ENCODE data around the gene CDC42SE2. TPM values are rescaled to one million over a fixed set of nuclear protein-coding genes. Genes with fewer than 3 reads are reported as not detected.
A peak's percentile ranks its signal among the peaks of the same experiment; 100 is the strongest.

Gene CDC42SE2
- total and polyA plus RNA-seq, 5 donors from 2014 or later, result 241 to 429 (median 379) TPM

- Mint-ChIP-seq H3K27me3 (no peaks in the 10 kb centered on the region), H3K4me3 (peak overlapping the region; percentile 7 to 63 (median 36)), H3K4me1 (peaks cover 65 to 95% (median 80%) of the 10 kb centered on the region in 4 donors), H3K9me3 (no peaks in the 10 kb centered on the region), H3K27ac (peak overlapping the region; percentile 27 to 99 (median 76)), H3K36me3 (peaks cover 29% of the 10 kb centered on the region)
- peaks cover 84% of the 10 kb centered on the region for H3K4me1 ChIP-seq (ENCODE audit: control insufficient read depth, insufficient read depth, low read length, poor library complexity, severe bottlenecking)
- H3K36me3 ChIP-seq (ENCODE audit: control insufficient read depth, insufficient read depth, low read length), result peaks cover 8% of the 10 kb centered on the region
- DNase-seq, result no peak
- ATAC-seq (ENCODE audit: low read depth in 2 of 2), result no peak
- no peaks in the 10 kb centered on the region for H3K27me3 ChIP-seq (ENCODE audit: control insufficient read depth, insufficient read depth, low read length)
- peak overlapping the region; percentile 17 for H3K4me3 ChIP-seq (ENCODE audit: low read depth, low read length)
- H3K9me3 ChIP-seq (ENCODE audit: control insufficient read depth in 2 of 2, low read length in 2 of 2), result no peaks in the 10 kb centered on the region
- H3K27ac ChIP-seq (ENCODE audit: insufficient read depth, low read length, poor library complexity, severe bottlenecking), result peak overlapping the region; percentile 39
Measured at GRCh38 chr5:131368866-131369265, 105.0 kb downstream of the CDC42SE2 start.

DNA sequence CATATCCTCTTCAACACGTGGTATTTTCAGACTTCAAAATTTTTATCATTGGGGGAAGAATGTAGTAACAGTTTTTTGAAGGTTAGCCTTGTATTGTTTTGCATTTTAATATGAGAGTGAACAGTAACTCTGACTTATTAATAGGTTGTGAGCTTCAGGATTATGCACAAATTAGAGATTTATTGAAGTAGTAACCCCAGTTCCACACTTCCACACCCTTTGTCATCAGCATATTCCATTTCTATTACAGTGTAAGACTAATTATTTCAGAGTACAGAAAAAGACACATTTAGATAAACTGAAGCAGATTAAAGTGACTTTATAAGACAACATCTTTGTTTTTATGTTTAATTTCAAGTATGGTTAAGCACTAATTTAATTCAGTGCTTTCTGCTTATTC is 105.7 kb downstream of the CDC42SE2 start:
- Histone ChIP-seq H3K4me3 (ENCODE audit: low read depth, low read length) (peak overlapping the region; percentile 39), H3K9me3 (ENCODE audit: control insufficient read depth in 2 of 2, low read length in 2 of 2) (no peaks in the 10 kb centered on the region), H3K36me3 (ENCODE audit: control insufficient read depth, insufficient read depth, low read length) (peaks cover 6% of the 10 kb centered on the region), H3K27me3 (ENCODE audit: control insufficient read depth, insufficient read depth, low read length) (no peaks in the 10 kb centered on the region), H3K4me1 (ENCODE audit: control insufficient read depth, insufficient read depth, low read length, poor library complexity, severe bottlenecking) (peaks cover 84% of the 10 kb centered on the region), H3K27ac (ENCODE audit: insufficient read depth, low read length, poor library complexity, severe bottlenecking) (peak overlapping the region; percentile 26)
- Mint-ChIP-seq H3K4me3 (peak overlapping the region in 3 of 4 donors; percentile 18 to 55 (median 39)), H3K9me3 (no peaks in the 10 kb centered on the region), H3K27me3 (no peaks in the 10 kb centered on the region), H3K27ac (peak overlapping the region; percentile 27 to 99 (median 76)), H3K4me1 (peaks cover 62 to 93% (median 78%) of the 10 kb centered on the region in 4 donors), H3K36me3 (peaks cover 24% of the 10 kb centered on the region)
- DNase-seq (no peak), ATAC-seq (ENCODE audit: low read depth in 2 of 2) (no peak)

GRCh38 chr5:131371835-131372234 is 108.0 kb downstream of the CDC42SE2 start:
- H3K27ac ChIP-seq (ENCODE audit: insufficient read depth, low read length, poor library complexity, severe bottlenecking), result peak overlapping the region; percentile 100

DNA sequence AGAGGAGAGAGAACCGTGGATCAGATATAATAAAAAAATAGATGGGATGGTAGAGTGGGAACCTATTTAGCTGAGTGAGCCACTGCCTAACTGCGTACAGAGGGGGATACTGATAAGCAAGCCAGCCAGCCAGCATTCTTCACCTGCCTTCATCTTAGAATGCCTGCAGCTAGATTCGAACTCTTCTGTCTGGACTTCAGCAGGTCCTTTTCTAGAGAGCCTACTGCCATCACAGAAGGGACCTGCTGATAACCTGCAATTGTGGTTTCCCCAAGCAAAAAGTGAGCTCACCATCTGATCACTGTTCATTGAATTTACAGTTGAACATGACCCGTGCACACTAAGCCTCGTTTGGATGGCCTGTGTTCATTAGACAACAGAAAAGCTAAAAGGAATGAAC is 109.4 kb downstream of the CDC42SE2 start:
- H3K9me3 Mint-ChIP-seq, result no peaks in the 10 kb centered on the region
- H3K36me3 ChIP-seq (ENCODE audit: control insufficient read depth, insufficient read depth, low read length), result no peaks in the 10 kb centered on the region
- no peaks in the 10 kb centered on the region for H3K27me3 Mint-ChIP-seq
- H3K9me3 ChIP-seq (ENCODE audit: control insufficient read depth in 2 of 2, low read length in 2 of 2), result no peaks in the 10 kb centered on the region
- peak overlapping the region; percentile 55 to 94 (median 69) for H3K4me3 Mint-ChIP-seq
- H3K36me3 Mint-ChIP-seq, result peaks cover 18% of the 10 kb centered on the region
- ATAC-seq (ENCODE audit: low read depth in 2 of 2) (peak; percentile 27 to 38), DNase-seq (peak in 1 of 3 donors; percentile 33)
- peak overlapping the region; percentile 100 for H3K27ac ChIP-seq (ENCODE audit: insufficient read depth, low read length, poor library complexity, severe bottlenecking)
- no peaks in the 10 kb centered on the region for H3K27me3 ChIP-seq (ENCODE audit: control insufficient read depth, insufficient read depth, low read length)
- peaks cover 57 to 96% (median 82%) of the 10 kb centered on the region in 4 donors for H3K4me1 Mint-ChIP-seq
- H3K4me1 ChIP-seq (ENCODE audit: control insufficient read depth, insufficient read depth, low read length, poor library complexity, severe bottlenecking), result peaks cover 81% of the 10 kb centered on the region
- peak overlapping the region; percentile 68 for H3K4me3 ChIP-seq (ENCODE audit: low read depth, low read length)
- peak overlapping the region; percentile 88 to 99 (median 90) for H3K27ac Mint-ChIP-seq

More at GRCh38 chr5:131371835-131372234, 108.0 kb downstream of the CDC42SE2 start:
- Mint-ChIP-seq H3K4me1 (peaks cover 64 to 93% (median 81%) of the 10 kb centered on the region in 4 donors), H3K27me3 (no peaks in the 10 kb centered on the region), H3K36me3 (peaks cover 25% of the 10 kb centered on the region), H3K27ac (peak overlapping the region; percentile 55 to 99 (median 76)), H3K9me3 (no peaks in the 10 kb centered on the region), H3K4me3 (peak overlapping the region in 3 of 4 donors; percentile 6 to 78 (median 9))
- no peaks in the 10 kb centered on the region for H3K9me3 ChIP-seq (ENCODE audit: control insufficient read depth in 2 of 2, low read length in 2 of 2)
- no peak for ATAC-seq (ENCODE audit: low read depth in 2 of 2)
- DNase-seq, result no peak
- H3K27me3 ChIP-seq (ENCODE audit: control insufficient read depth, insufficient read depth, low read length), result no peaks in the 10 kb centered on the region
- H3K4me1 ChIP-seq (ENCODE audit: control insufficient read depth, insufficient read depth, low read length, poor library complexity, severe bottlenecking), result peaks cover 76% of the 10 kb centered on the region
- H3K36me3 ChIP-seq (ENCODE audit: control insufficient read depth, insufficient read depth, low read length), result peaks cover 3% of the 10 kb centered on the region
- peak overlapping the region; percentile 54 for H3K4me3 ChIP-seq (ENCODE audit: low read depth, low read length)

DNA sequence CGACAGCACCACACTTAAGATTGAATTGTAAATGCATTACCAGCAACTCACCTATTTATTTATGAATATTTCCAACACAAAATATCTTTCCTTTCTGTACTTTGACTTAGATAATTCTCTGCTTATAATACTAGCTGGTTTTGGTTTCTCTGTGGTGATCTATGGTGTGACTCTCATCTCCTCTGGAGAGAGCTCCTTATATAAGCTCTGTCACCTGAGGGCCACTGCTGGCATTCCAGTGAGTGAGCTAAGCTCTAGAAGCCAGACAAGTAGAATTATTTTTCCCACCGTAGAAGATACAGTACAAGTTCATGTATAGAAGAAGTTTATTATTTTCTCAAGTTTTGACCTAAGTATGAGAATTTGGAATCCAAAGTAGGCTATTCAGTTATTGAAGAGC is 111.5 kb downstream of the CDC42SE2 start:
- Mint-ChIP-seq H3K4me1 (peaks cover 54 to 97% (median 80%) of the 10 kb centered on the region in 4 donors), H3K4me3 (peak overlapping the region; percentile 30 to 75 (median 32)), H3K36me3 (peaks cover 9% of the 10 kb centered on the region), H3K9me3 (peaks cover 0 to 2% (median 0%) of the 10 kb centered on the region in 7 donors), H3K27ac (peak overlapping the region; percentile 87 to 99 (median 88)), H3K27me3 (no peaks in the 10 kb centered on the region)
- Histone ChIP-seq H3K4me1 (ENCODE audit: control insufficient read depth, insufficient read depth, low read length, poor library complexity, severe bottlenecking) (peaks cover 86% of the 10 kb centered on the region), H3K27ac (ENCODE audit: insufficient read depth, low read length, poor library complexity, severe bottlenecking) (peak overlapping the region; percentile 100), H3K36me3 (ENCODE audit: control insufficient read depth, insufficient read depth, low read length) (no peaks in the 10 kb centered on the region), H3K9me3 (ENCODE audit: control insufficient read depth in 2 of 2, low read length in 2 of 2) (no peaks in the 10 kb centered on the region), H3K4me3 (ENCODE audit: low read depth, low read length) (peak overlapping the region; percentile 68), H3K27me3 (ENCODE audit: control insufficient read depth, insufficient read depth, low read length) (no peaks in the 10 kb centered on the region)
- ATAC-seq (ENCODE audit: low read depth in 2 of 2), result no peak
- peak in 1 of 3 donors; percentile 33 for DNase-seq

GRCh38 chr5:131377346-131377745 is 113.5 kb downstream of the CDC42SE2 start:
- H3K27me3 Mint-ChIP-seq, result peaks cover 5% of the 10 kb centered on the region
- H3K36me3 Mint-ChIP-seq, result peaks cover 19% of the 10 kb centered on the region
- H3K4me1 Mint-ChIP-seq, result peaks cover 51 to 96% (median 78%) of the 10 kb centered on the region in 4 donors
- peaks cover 86% of the 10 kb centered on the region for H3K4me1 ChIP-seq (ENCODE audit: control insufficient read depth, insufficient read depth, low read length, poor library complexity, severe bottlenecking)
- H3K9me3 Mint-ChIP-seq, result peaks cover 0 to 2% (median 0%) of the 10 kb centered on the region in 7 donors
- no peak for ATAC-seq (ENCODE audit: low read depth in 2 of 2)
- no peaks in the 10 kb centered on the region for H3K36me3 ChIP-seq (ENCODE audit: control insufficient read depth, insufficient read depth, low read length)
- H3K9me3 ChIP-seq (ENCODE audit: control insufficient read depth in 2 of 2, low read length in 2 of 2), result no peaks in the 10 kb centered on the region
- peak overlapping the region; percentile 87 to 99 (median 88) for H3K27ac Mint-ChIP-seq
- peak overlapping the region; percentile 75 for H3K4me3 ChIP-seq (ENCODE audit: low read depth, low read length)
- H3K4me3 Mint-ChIP-seq, result peak overlapping the region in 3 of 4 donors; percentile 16 to 49 (median 42)
- H3K27me3 ChIP-seq (ENCODE audit: control insufficient read depth, insufficient read depth, low read length), result no peaks in the 10 kb centered on the region
- DNase-seq, result no peak
- peak overlapping the region; percentile 100 for H3K27ac ChIP-seq (ENCODE audit: insufficient read depth, low read length, poor library complexity, severe bottlenecking)

DNA sequence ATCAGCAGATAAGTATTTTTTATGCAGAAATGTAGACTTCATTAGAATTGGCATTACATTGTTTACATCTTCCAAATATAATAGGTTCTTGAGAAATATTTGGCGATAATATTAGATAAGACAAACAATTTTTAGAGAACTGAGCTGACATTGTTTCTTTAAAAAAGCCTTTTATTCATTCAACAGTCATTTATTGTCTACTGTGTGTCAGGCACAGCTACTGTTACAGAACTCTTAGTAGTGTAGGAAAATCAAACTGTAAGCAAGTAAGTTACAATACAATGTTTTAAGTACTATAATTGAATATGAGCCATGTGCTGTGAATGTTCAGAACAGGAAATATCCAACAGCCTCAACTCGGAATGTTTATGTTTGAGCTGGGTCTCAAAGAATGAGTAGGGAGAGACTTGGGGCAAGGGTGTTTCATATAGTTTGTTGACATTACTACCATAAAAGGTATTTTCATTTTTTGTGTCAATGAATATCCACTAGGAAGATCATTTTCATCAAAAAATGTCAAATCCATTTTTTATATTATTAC is 114.0 kb downstream of the CDC42SE2 start:
- ATAC-seq (ENCODE audit: low read depth in 2 of 2), result no peak
- Mint-ChIP-seq H3K4me3 (peak overlapping the region; percentile 37 to 55 (median 46)), H3K36me3 (peaks cover 19% of the 10 kb centered on the region)

More for the DNA sequence above, 114.0 kb downstream of the CDC42SE2 start:
- H3K27ac ChIP-seq (ENCODE audit: insufficient read depth, low read length, poor library complexity, severe bottlenecking), result peak overlapping the region; percentile 100
- no peaks in the 10 kb centered on the region for H3K36me3 ChIP-seq (ENCODE audit: control insufficient read depth, insufficient read depth, low read length)
- Mint-ChIP-seq H3K9me3 (peaks cover 0 to 2% (median 0%) of the 10 kb centered on the region in 7 donors), H3K27ac (peak overlapping the region; percentile 87 to 99 (median 88)), H3K4me1 (peaks cover 54 to 96% (median 79%) of the 10 kb centered on the region in 4 donors), H3K27me3 (peaks cover 5% of the 10 kb centered on the region)
- peaks cover 87% of the 10 kb centered on the region for H3K4me1 ChIP-seq (ENCODE audit: control insufficient read depth, insufficient read depth, low read length, poor library complexity, severe bottlenecking)
- no peaks in the 10 kb centered on the region for H3K9me3 ChIP-seq (ENCODE audit: control insufficient read depth in 2 of 2, low read length in 2 of 2)
- H3K27me3 ChIP-seq (ENCODE audit: control insufficient read depth, insufficient read depth, low read length), result no peaks in the 10 kb centered on the region
- peak overlapping the region; percentile 75 for H3K4me3 ChIP-seq (ENCODE audit: low read depth, low read length)
- DNase-seq, result peak in 1 of 3 donors; percentile 3
